Measurements from ENCODE around the gene GORASP1. TPM values are rescaled to one million over a fixed set of nuclear protein-coding genes. Genes with fewer than 3 reads are reported as not detected.
A peak's percentile ranks its signal among the peaks of the same experiment; 100 is the strongest.

The GORASP1 gene
- total and polyA plus RNA-seq, 2 of the 13 experiments (the other 11 are each of a cell fraction or from before 2014, with no cell fraction given) = 36.4 to 39.8 TPM

- TF ChIP-seq CHD4 (IDR thresholded peaks at IDR 0.05; ENCODE audit: borderline replicate concordance, low read length) = no peak
- peak; percentile 76; the same call in 1 of the 2 replicates for TF ChIP-seq ZSCAN21 (CRISPR knock-in tag; IDR thresholded peaks at IDR 0.05; ENCODE audit: borderline replicate concordance)
- TF ChIP-seq ZNF33B (CRISPR knock-in tag; IDR thresholded peaks at IDR 0.05) = peak; percentile 93
- no peak for TF ChIP-seq RERE (CRISPR knock-in tag; IDR thresholded peaks at IDR 0.05; ENCODE audit: low read depth)
- TF ChIP-seq ZNF251 (CRISPR knock-in tag; IDR thresholded peaks at IDR 0.05) = peak; percentile 62; the same call in 1 of the 2 replicates
- peak; percentile 60 for TF ChIP-seq ZNF142 (CRISPR knock-in tag; IDR thresholded peaks at IDR 0.05)
- TF ChIP-seq RFXAP (CRISPR knock-in tag; IDR thresholded peaks at IDR 0.05; ENCODE audit: borderline replicate concordance) = peak; percentile 78; the same call in 1 of the 2 replicates
- no peak for TF ChIP-seq SRSF4 (IDR thresholded peaks at IDR 0.05; ENCODE audit: low read depth, low read length, poor library complexity, severe bottlenecking)
- peak; percentile 94 for TF ChIP-seq HDAC1 (CRISPR knock-in tag; IDR thresholded peaks at IDR 0.05)
- TF ChIP-seq ZNF224 (CRISPR knock-in tag; IDR thresholded peaks at IDR 0.05) = no peak
- TF ChIP-seq ZNF460 (CRISPR knock-in tag; IDR thresholded peaks at IDR 0.05; ENCODE audit: borderline replicate concordance) = no peak
- TF ChIP-seq NFE2L2 (IDR thresholded peaks at IDR 0.05; ENCODE audit: low read length) = no peak
- peak; percentile 19; the same call in 1 of the 2 replicates for TF ChIP-seq ZMYM3 (CRISPR knock-in tag; IDR thresholded peaks at IDR 0.05)
- no peak for TF ChIP-seq ZNF3 (CRISPR knock-in tag; IDR thresholded peaks at IDR 0.05)
- peak; percentile 84; the same call in 1 of the 2 replicates for TF ChIP-seq ZNF878 (CRISPR knock-in tag; IDR thresholded peaks at IDR 0.05)
- TF ChIP-seq ZNF414 (CRISPR knock-in tag; IDR thresholded peaks at IDR 0.05) = no peak
- TF ChIP-seq MYC (CRISPR knock-in tag; IDR thresholded peaks at IDR 0.05; ENCODE audit: borderline replicate concordance) = peak; percentile 73
These were observed 55.5 kb downstream of the GORASP1 start, which contains the start of the genes SCN11A and WDR48 (continued) for GRCh38 chr3:39051649-39052561.
